HFF-Myc (cell line): ENCODE data around the gene PDE4D.
"Not testable (repeated sequence)": the region's sequence is repeated elsewhere in the genome, so short reads cannot be mapped to it uniquely, and the experiment has no call there.

ENCODE experiments used
- DNase-seq: peaks from one replicate; pipeline ENCODE4 v3.0.0-alpha.2; 2011; ENCODE audit warnings: low read depth; ENCODE audit errors: extremely low read depth
- H3K4me3 ChIP-seq: replicated peaks from 2 replicates; pipeline ENCODE4 v1.5.1; 2011; ENCODE audit warnings: low read depth, mild to moderate bottlenecking, control low read depth, low read length
- TF ChIP-seq, protein P1 (sequence below): IDR thresholded peaks from 2 replicates; pipeline ENCODE4 v1.5.1; 2012; ENCODE audit warnings: mild to moderate bottlenecking, low read depth, low read length, control low read depth; ENCODE audit errors: missing control alignments

The PDE4D gene

DNA sequence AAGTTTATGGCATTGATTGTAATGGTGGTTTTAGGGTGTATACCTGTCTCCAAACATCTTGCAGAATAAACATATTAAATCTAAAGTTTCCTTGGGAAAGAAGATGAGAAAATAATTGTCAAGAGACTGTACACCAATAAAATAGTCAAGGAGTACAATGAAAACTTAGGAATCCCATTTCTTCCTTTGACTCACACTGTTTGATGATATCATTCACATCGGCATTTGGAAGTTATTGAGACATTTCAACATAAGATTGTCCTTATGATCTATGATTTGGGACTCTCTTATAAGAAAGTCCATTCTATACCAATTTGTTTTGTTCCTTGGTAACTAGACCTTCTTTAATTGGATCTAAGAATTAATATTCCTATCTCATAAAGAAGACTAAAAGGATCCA is 828.0 kb downstream of the PDE4D start:
- TF ChIP-seq, protein P1, sequence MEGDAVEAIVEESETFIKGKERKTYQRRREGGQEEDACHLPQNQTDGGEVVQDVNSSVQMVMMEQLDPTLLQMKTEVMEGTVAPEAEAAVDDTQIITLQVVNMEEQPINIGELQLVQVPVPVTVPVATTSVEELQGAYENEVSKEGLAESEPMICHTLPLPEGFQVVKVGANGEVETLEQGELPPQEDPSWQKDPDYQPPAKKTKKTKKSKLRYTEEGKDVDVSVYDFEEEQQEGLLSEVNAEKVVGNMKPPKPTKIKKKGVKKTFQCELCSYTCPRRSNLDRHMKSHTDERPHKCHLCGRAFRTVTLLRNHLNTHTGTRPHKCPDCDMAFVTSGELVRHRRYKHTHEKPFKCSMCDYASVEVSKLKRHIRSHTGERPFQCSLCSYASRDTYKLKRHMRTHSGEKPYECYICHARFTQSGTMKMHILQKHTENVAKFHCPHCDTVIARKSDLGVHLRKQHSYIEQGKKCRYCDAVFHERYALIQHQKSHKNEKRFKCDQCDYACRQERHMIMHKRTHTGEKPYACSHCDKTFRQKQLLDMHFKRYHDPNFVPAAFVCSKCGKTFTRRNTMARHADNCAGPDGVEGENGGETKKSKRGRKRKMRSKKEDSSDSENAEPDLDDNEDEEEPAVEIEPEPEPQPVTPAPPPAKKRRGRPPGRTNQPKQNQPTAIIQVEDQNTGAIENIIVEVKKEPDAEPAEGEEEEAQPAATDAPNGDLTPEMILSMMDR = no peak
- no peak for DNase-seq
- no peak overlapping the region for H3K4me3 ChIP-seq

DNA sequence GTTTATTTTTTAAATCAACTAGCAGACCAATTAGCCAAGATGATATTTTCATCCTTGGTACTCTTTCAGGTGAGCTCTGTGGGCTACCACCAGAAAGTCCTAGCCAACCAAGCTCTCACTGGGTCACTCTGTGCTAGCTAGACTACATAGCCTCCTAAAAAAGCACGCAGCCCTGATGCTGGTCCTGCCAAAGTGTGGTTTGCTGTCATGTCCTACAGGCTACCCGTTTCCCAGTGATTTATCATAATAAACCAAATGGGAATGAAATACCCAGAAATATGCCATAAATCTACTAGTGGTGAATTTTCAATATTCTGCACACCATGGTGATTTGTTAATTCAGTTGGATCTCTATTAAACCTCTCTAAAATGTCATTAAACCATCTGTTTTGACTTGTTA is 829.2 kb downstream of the PDE4D start:
- DNase-seq = no peak
- TF ChIP-seq, protein P1 = no peak

DNA sequence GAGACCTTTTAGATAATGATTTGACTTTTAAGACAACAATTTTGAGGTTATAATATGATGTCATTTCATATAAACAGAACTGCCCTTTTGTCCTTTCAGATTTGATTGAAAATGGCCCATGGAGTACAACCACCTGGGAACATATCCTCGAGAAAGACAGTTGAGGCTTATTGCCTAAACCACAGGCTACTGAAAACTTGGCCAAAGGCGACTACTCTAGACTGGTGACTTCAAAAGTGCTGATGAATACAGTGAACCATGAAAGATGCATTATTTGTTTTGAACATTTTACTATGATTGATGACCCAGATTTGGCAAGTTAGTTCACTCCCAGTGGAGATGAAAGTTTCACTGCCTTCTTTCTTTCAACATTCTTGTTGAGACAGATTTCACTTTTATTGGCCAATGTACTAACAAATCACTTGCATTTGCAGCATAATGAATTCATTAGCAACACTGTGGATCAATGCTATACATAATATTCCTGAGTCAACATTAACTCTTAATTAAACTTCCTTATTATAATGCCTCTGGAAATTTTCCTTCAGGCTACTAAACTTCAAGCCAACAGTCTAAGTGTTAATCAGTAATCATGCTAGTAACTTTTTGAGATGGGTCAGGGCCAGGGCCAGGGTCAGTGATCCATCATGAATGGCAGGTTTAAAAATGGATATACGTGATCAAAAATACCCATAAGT is 830.4 kb downstream of the PDE4D start:
- TF ChIP-seq, protein P1 = no peak
- DNase-seq = no peak
- no peak overlapping the region for H3K4me3 ChIP-seq

More for the DNA sequence above, 829.2 kb downstream of the PDE4D start:
- no peak overlapping the region for H3K4me3 ChIP-seq

DNA sequence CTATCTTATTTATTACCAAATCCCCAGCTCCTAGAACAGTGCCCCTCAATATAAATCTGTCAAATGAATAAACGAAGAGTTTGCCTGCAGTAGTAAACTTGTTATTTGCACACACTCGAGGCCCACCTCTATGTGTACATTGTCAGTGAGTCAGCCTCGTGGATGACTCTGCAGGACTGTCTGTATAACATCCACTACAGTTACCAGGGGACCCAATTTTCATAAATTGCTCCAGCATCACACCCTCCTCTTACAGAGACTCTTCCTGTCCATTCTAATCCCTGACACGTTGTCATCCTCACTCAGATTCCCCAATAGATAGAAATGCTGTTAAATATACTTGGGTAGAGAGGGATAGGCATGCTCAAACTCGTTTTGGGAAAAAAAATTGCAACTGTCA is 832.1 kb downstream of the PDE4D start:
- H3K4me3 ChIP-seq = no peak overlapping the region
- no peak for DNase-seq
- TF ChIP-seq, protein P1 = no peak

DNA sequence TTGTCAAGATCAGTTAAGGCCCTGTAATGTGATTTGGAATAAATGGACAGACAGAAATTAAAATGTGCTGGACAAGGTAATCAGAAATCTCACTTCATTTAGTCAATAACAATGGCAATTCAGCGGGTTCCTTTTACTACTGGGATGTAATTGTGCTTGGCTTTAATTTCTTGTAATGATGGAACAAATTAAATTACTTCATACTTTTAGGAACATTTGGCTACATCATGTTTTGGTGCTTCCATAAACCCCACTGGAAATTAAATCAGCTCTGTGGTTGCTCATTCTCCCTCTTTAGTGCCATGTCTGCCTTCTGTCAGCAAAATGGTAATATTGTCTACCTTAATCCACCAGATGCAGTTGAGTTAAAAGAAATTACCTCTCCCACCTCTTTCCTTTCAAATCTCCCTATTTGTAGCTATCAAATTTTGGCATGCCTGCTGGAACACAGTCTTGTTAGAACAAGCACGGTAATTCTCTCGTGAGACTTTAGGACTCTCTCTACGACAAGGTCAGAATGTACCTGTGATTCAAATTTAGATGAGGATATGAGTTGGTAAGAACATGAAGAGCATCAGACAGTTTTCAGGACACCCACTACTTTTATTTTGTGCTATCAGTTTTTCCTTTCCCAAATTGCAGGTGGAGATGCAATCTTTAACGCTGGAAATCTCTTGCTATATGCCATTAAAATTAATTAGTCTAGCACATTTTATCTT is 834.4 kb downstream of the PDE4D start:
- TF ChIP-seq, protein P1 = no peak

DNA sequence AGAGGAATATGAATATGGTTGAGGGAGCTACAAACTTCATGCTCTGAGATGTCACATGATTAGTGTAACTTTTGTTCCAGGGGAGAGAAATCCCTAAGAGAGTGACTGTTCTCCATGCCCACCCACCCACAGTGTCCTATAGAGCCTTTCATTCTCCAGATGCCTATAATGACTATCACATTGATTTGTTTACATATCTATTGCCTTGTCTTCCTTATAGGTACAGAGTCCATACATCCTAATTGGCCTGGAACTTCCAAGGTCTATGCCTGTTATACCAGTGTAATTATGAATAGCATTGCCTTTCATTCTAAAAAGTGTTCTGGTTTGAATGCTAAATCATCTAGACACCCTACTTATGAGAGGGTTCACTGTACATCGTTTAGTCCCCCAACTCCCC is 835.3 kb downstream of the PDE4D start:
- no peak for DNase-seq
- H3K4me3 ChIP-seq = no peak overlapping the region
- TF ChIP-seq, protein P1 = no peak

More for the DNA sequence above, 834.4 kb downstream of the PDE4D start:
- H3K4me3 ChIP-seq = no peak overlapping the region
- no peak for DNase-seq

DNA sequence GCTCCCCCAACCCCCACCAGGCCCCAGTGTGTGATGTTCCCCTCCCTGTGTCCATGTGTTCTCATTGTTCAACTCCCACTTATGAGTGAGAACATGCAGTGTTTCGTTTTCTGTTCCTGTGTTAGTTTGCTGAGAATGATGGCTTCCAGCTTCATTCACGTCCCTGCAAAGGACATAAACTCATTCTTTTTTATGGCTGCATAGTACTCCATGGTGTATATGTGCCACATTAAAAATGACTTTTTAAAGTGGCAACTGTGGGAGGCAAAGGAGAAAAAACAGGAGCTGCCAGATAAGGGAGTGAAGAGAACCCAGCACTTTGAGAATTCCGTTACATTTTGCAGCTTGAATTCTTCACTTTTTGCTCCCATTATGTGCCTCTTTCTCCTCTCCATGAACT is 836.9 kb downstream of the PDE4D start:
- DNase-seq, H3K4me3 ChIP-seq: not testable (repeated sequence)
